Neutrophil (primary cell): ENCODE data around the gene PCDH12.

ENCODE experiments used
- H3K27ac ChIP-seq: fragments of 200-600 bp; sonication (generic); 2 replicates; pipeline ENCODE4 v1.5.1; 2016; ENCODE audit warnings: mild to moderate bottlenecking, moderate library complexity
- H3K27me3 ChIP-seq: fragments of 200-600 bp; sonication (generic); 2 replicates; pipeline ENCODE4 v1.6.0; 2016; ENCODE audit warnings: mild to moderate bottlenecking
- H3K36me3 ChIP-seq: fragments of 200-600 bp; sonication (generic); 2 replicates; pipeline ENCODE4 v1.5.1; 2017
- H3K4me1 ChIP-seq, 2 experiments: fragments of 200-600 bp in 1 of 2; sonication (generic) in 1 of 2; 1 replicate in 1 of 2; 2 replicates in 1 of 2; pipeline versions ENCODE4 v1.5.1 to v1.6.1; 2013 to 2016; ENCODE audit warnings: low read depth in 1 of 2, low read length in 1 of 2, mild to moderate bottlenecking in 1 of 2, moderate library complexity in 1 of 2; ENCODE audit not compliant: control insufficient read depth in 1 of 2, insufficient read depth in 1 of 2
- H3K4me3 ChIP-seq, 2 experiments: fragments of 200-600 bp in 1 of 2; sonication (generic) in 1 of 2; 1 replicate in 1 of 2; 2 replicates in 1 of 2; pipeline ENCODE4 v1.5.1; 2013 to 2016; ENCODE audit warnings: low read depth in 1 of 2, low read length in 1 of 2, mild to moderate bottlenecking in 1 of 2, moderate library complexity in 1 of 2
- H3K9me3 ChIP-seq: fragments of 200-600 bp; sonication (generic); 2 replicates; pipeline ENCODE4 v1.5.1; 2016
- TF ChIP-seq, protein P1 (sequence below): fragments of 200-600 bp; sonication (generic); IDR thresholded peaks from 2 replicates; pipeline ENCODE4 v1.5.1; 2016; ENCODE audit warnings: antibody characterized with exemption

Gene PCDH12

DNA sequence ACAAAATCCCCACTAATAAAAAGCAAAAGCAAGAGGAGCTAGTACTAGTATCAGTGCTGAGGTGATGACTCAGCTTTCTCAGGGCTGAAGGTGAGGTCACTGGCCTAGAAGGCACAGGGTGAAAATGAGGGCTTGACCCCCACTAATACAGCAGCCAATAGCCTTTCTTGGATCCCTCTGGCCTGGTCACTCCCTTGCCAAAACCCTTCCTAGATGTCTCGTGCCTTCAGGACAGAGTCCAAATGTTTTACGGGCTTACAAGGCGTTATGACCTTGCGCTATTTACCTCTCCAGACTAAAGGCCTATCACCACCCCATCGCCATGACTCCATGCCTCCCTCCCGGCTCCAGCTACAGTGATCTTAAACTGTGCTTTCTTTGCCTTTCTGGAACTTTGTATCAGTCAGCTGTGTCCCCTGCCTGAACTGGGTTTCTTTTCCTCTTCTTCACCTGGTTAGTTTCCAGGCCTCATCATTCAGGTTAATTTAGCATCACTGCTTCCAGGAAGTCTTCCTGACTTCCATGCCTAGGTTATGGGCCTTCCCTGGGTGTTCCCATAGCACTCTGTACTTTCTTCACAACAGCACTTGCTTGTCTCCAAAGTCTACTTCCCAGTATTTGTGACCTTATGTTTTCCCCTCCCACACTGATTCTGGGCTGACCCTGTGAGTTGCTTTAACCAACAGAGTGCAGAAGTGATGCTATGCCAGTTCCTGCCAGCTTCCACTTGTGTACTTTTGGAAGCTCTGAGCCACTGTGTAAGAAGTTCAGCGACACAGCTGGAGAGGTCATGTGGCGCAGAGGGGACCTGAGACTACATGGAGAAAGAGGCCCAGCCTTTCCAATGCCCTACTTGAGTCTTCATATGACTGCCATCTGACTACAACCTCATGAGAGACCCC is 38.5 kb downstream of the PCDH12 start:
- Histone ChIP-seq H3K9me3 (no peaks in the 10 kb centered on the region), H3K4me3 (no peak overlapping the region), H3K4me1 (peaks cover 10 to 16% of the 10 kb centered on the region in 2 experiments), H3K27ac (no peak overlapping the region), H3K27me3 (peaks cover 20% of the 10 kb centered on the region), H3K36me3 (no peaks in the 10 kb centered on the region)
- TF ChIP-seq, protein P1, sequence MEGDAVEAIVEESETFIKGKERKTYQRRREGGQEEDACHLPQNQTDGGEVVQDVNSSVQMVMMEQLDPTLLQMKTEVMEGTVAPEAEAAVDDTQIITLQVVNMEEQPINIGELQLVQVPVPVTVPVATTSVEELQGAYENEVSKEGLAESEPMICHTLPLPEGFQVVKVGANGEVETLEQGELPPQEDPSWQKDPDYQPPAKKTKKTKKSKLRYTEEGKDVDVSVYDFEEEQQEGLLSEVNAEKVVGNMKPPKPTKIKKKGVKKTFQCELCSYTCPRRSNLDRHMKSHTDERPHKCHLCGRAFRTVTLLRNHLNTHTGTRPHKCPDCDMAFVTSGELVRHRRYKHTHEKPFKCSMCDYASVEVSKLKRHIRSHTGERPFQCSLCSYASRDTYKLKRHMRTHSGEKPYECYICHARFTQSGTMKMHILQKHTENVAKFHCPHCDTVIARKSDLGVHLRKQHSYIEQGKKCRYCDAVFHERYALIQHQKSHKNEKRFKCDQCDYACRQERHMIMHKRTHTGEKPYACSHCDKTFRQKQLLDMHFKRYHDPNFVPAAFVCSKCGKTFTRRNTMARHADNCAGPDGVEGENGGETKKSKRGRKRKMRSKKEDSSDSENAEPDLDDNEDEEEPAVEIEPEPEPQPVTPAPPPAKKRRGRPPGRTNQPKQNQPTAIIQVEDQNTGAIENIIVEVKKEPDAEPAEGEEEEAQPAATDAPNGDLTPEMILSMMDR: no peak

- Histone ChIP-seq H3K36me3 (no peaks in the 10 kb centered on the region), H3K27ac (no peak overlapping the region), H3K4me3 (no peak overlapping the region), H3K9me3 (no peaks in the 10 kb centered on the region), H3K27me3 (peaks cover 36% of the 10 kb centered on the region), H3K4me1 (peaks cover 11 to 16% of the 10 kb centered on the region in 2 experiments)
- TF ChIP-seq, protein P1: no peak
Measured at GRCh38 chr5:141917760-141918159, 40.2 kb downstream of the PCDH12 start.

DNA sequence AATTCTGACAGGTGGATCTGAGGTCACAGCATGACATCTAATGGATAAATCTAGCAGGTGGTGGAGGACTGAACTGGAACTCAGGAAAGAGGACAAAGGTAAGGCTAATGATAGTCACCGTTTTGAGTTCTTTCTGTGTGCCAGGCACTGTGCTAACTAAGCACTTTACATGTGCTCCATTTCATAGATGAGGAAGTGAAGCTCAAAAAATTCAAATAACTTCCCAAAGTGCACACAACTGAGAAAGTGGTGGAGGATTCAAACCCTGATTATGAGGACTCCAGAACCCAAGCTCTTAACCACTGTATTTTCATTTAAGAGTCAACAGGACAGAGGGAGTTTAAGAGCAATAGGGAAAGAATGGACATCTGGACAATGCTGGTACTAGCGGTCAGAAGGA is 41.5 kb downstream of the PCDH12 start:
- peaks cover 11 to 15% of the 10 kb centered on the region in 2 experiments for H3K4me1 ChIP-seq
- TF ChIP-seq, protein P1: no peak

GRCh38 chr5:141915881-141916336 is 42.1 kb downstream of the PCDH12 start:
- Histone ChIP-seq H3K27me3 (peaks cover 51% of the 10 kb centered on the region), H3K4me3 (no peak overlapping the region), H3K36me3 (no peaks in the 10 kb centered on the region), H3K4me1 (peaks cover 11 to 15% of the 10 kb centered on the region in 2 experiments), H3K9me3 (no peaks in the 10 kb centered on the region), H3K27ac (no peak overlapping the region)
- TF ChIP-seq, protein P1: no peak

More for the DNA sequence above, 41.5 kb downstream of the PCDH12 start:
- Histone ChIP-seq H3K4me3 (no peak overlapping the region), H3K9me3 (no peaks in the 10 kb centered on the region), H3K27me3 (peaks cover 48% of the 10 kb centered on the region), H3K27ac (no peak overlapping the region), H3K36me3 (no peaks in the 10 kb centered on the region)

DNA sequence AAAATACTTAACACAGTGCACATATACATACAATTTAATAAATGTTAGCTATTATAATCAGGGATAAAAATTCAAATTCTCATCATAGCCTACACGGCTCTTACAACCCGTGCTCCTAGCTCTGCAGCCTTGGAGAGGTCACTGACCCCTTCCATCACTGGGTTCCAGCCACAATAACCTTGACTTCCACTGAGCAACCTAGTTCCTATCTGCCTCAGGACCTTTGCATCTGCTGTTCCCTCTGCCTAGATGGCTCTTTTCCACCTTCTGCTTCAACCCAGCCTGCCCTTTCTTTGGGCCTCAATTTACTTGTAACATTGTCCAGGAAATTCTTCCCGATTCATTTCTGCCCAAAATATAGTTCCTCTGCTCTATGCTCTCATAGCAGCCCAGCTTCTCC is 43.2 kb downstream of the PCDH12 start:
- Histone ChIP-seq H3K9me3 (no peaks in the 10 kb centered on the region), H3K36me3 (no peaks in the 10 kb centered on the region), H3K27ac (no peak overlapping the region), H3K4me1 (peaks cover 11 to 15% of the 10 kb centered on the region in 2 experiments), H3K27me3 (peaks cover 51% of the 10 kb centered on the region), H3K4me3 (no peak overlapping the region)
- TF ChIP-seq, protein P1: no peak
